ENCODE data around the gene DPEP1. TPM values are rescaled to one million over a fixed set of nuclear protein-coding genes. Genes with fewer than 3 reads are reported as not detected.
"Not testable (repeated sequence)": the region's sequence is repeated elsewhere in the genome, so short reads cannot be mapped to it uniquely, and the experiment has no call there.

The DPEP1 gene
- total RNA-seq, 1 experiment from 2014 or later, result 0.49 TPM

GRCh38 chr16:89586218-89586617 lies 27.2 kb upstream of the DPEP1 start:
- TF ChIP-seq EZH2 (IDR thresholded peaks at IDR 0.05; ENCODE audit: borderline replicate concordance, low read depth, low read length, poor library complexity, severe bottlenecking), result no peak
- TF ChIP-seq CTCF (conservative IDR thresholded peaks at IDR 0.05; ENCODE audit: low read depth, low read length), result no peak
- peaks cover 4% of the 10 kb centered on the region for H3K4me1 ChIP-seq (ENCODE audit: insufficient read depth, low read length, poor library complexity, severe bottlenecking)
- H3K27me3 ChIP-seq (replicated peaks; ENCODE audit: insufficient read depth, low read depth, low read length, poor library complexity), result no peaks in the 10 kb centered on the region
- H3K27ac ChIP-seq (ENCODE audit: low read depth, low read length, poor library complexity, severe bottlenecking), result no peak overlapping the region
- H3K9me3 ChIP-seq (ENCODE audit: low read depth, low read length, poor library complexity, severe bottlenecking), result no peaks in the 10 kb centered on the region
- POLR2A ChIA-PET (ENCODE audit: low non-redundant PET), result no interaction called here
- BruUV-seq (replicated peaks), result no TSS peak
- DNase-seq (ENCODE audit: low spot score), result no peak
- no peak overlapping the region for H3K4me3 ChIP-seq (ENCODE audit: low read depth, low read length, poor library complexity, severe bottlenecking)
- CTCF ChIA-PET, result no interaction called here
- H3K36me3 ChIP-seq (ENCODE audit: insufficient read depth, low read length, poor library complexity, severe bottlenecking), result peaks cover 52% of the 10 kb centered on the region
- intact Hi-C loops (cut with micrococcal nuclease; ENCODE audit: unreplicated experiment), result no loop called here

GRCh38 chr16:89586853-89587252 lies 26.6 kb upstream of the DPEP1 start:
- BruUV-seq (replicated peaks), result no TSS peak
- Histone ChIP-seq H3K27me3 (replicated peaks; ENCODE audit: insufficient read depth, low read depth, low read length, poor library complexity) (no peaks in the 10 kb centered on the region), H3K4me1 (ENCODE audit: insufficient read depth, low read length, poor library complexity, severe bottlenecking) (peaks cover 4% of the 10 kb centered on the region), H3K36me3 (ENCODE audit: insufficient read depth, low read length, poor library complexity, severe bottlenecking) (peaks cover 45% of the 10 kb centered on the region), H3K4me3 (ENCODE audit: low read depth, low read length, poor library complexity, severe bottlenecking) (no peak overlapping the region), H3K27ac (ENCODE audit: low read depth, low read length, poor library complexity, severe bottlenecking) (no peak overlapping the region), H3K9me3 (ENCODE audit: low read depth, low read length, poor library complexity, severe bottlenecking) (no peaks in the 10 kb centered on the region)
- TF ChIP-seq EZH2 (IDR thresholded peaks at IDR 0.05; ENCODE audit: borderline replicate concordance, low read depth, low read length, poor library complexity, severe bottlenecking) (no peak), CTCF (conservative IDR thresholded peaks at IDR 0.05; ENCODE audit: low read depth, low read length) (no peak)
- intact Hi-C loops (cut with micrococcal nuclease; ENCODE audit: unreplicated experiment), result no loop called here
- POLR2A ChIA-PET (ENCODE audit: low non-redundant PET), result no interaction called here
- CTCF ChIA-PET, result no interaction called here
- DNase-seq (ENCODE audit: low spot score), result no peak

GRCh38 chr16:89587676-89588075 lies 25.8 kb upstream of the DPEP1 start:
- H3K27me3 ChIP-seq (replicated peaks; ENCODE audit: insufficient read depth, low read depth, low read length, poor library complexity); intact Hi-C loops (cut with micrococcal nuclease; ENCODE audit: unreplicated experiment); CTCF ChIA-PET; H3K4me3 ChIP-seq (ENCODE audit: low read depth, low read length, poor library complexity, severe bottlenecking); POLR2A ChIA-PET (ENCODE audit: low non-redundant PET); H3K27ac ChIP-seq (ENCODE audit: low read depth, low read length, poor library complexity, severe bottlenecking); H3K9me3 ChIP-seq (ENCODE audit: low read depth, low read length, poor library complexity, severe bottlenecking); BruUV-seq (replicated peaks); DNase-seq (ENCODE audit: low spot score); H3K4me1 ChIP-seq (ENCODE audit: insufficient read depth, low read length, poor library complexity, severe bottlenecking): not testable (repeated sequence)
- H3K36me3 ChIP-seq (ENCODE audit: insufficient read depth, low read length, poor library complexity, severe bottlenecking), result peaks cover 40% of the 10 kb centered on the region

- no TSS peak for BruUV-seq (replicated peaks)
- no peaks in the 10 kb centered on the region for H3K27me3 ChIP-seq (replicated peaks; ENCODE audit: insufficient read depth, low read depth, low read length, poor library complexity)
- H3K9me3 ChIP-seq (ENCODE audit: low read depth, low read length, poor library complexity, severe bottlenecking), result no peaks in the 10 kb centered on the region
- H3K36me3 ChIP-seq (ENCODE audit: insufficient read depth, low read length, poor library complexity, severe bottlenecking), result peaks cover 41% of the 10 kb centered on the region
- ChIA-PET CTCF (no interaction called here), POLR2A (ENCODE audit: low non-redundant PET) (no interaction called here)
- H3K27ac ChIP-seq (ENCODE audit: low read depth, low read length, poor library complexity, severe bottlenecking), result no peak overlapping the region
- TF ChIP-seq CTCF (conservative IDR thresholded peaks at IDR 0.05; ENCODE audit: low read depth, low read length) (no peak), EZH2 (IDR thresholded peaks at IDR 0.05; ENCODE audit: borderline replicate concordance, low read depth, low read length, poor library complexity, severe bottlenecking) (no peak)
- DNase-seq (ENCODE audit: low spot score), result no peak
- no peaks in the 10 kb centered on the region for H3K4me1 ChIP-seq (ENCODE audit: insufficient read depth, low read length, poor library complexity, severe bottlenecking)
- no peak overlapping the region for H3K4me3 ChIP-seq (ENCODE audit: low read depth, low read length, poor library complexity, severe bottlenecking)
- intact Hi-C loops (cut with micrococcal nuclease; ENCODE audit: unreplicated experiment), result no loop called here
Observed at GRCh38 chr16:89588413-89589109, 24.9 kb upstream of the DPEP1 start.
